NCI-H2081 (cell line): ENCODE measurements around the gene SLC38A10.

Experiments
- DNase-seq, 2 experiments: peaks; one replicate each; lab custom pipeline; 2025; lab: John Stamatoyannopoulos, UW

The SLC38A10 gene

DNA sequence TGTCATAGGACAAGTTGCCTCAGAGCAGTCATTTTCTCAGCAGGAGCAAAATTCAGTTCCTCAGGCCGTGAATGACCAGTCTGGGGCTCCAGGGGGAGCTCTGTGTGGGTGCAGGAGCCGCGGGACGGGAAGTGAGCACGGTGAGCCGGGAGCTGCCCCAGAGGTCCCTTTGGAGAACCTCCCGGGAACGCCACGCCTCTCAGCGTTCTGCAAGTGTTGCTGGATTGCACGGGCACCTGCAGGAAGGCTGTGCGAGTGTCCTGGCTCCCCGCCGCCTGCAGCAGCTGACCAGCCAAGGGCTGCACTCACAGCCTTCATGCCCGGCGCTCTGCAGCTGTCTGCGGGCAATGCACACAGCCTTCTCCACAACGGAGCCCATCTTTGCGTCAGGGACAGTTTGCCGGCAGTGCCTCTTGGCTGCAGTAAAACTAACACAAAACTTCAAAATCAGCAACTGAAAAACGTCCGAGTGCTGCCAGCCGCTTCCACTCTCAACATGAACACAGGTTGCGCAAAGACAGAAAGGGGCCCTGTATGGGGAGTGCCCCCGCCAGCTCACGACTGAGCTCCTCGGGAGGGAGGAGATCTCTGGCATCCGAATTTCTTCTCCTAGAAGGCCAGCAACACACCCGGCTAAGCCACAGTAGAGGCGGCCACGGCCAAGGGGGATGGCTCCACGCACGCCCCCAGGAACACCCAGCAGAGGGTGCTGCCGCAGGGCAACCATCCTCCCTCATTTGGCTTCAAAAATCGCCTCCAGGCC lies 40.0 kb downstream of the SLC38A10 start:
- peak; percentile 90 to 95 for DNase-seq

DNA sequence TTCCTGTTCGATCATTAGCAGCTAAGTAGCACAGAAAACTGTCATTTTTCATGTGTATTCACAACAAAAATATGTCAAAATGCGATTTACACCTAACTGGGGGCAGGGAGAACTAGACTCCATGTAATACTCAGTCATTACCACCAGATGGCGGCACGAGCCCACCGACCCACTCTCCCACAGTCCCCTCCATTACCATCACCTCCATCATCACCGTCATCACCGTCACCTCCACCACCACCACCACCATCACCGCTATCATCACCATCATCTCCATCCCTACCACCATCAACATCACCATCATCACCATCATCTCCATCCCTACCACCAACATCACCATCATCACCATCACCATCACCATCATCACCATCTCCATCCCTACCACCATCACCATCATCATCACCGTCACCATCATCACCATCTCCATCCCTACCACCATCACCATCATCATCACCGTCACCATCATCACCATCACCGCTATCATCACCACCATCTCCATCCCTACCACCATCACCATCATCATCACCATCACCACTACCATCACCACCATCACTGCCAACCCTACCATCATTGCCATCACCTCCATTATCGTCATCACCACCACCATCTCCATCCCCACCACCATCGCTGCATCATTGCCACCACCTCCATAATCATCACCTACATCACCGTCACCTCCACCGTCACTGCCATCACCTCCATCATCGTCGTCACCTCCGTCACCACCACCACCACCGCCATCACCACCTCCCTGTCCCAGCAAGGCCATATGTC lies 41.6 kb downstream of the SLC38A10 start:
- DNase-seq = peak; percentile 22 to 62

DNA sequence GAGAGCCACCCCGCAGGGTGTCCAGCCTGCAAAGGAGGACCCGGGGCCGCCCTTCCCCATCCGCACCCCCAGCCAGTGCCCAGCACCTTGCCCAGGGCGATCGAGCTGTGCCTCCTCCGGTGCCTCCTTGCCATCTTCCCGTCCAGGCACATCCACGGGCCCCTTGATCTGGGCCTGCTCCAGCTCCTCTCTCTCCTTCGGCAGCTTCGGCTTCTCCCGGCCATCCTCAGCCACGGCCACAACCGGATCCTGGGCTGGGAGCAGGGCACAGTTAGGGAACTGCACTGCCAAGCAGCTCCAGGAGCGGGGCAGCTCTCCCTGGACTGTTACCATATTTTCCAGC lies 42.1 kb downstream of the SLC38A10 start:
- no peak for DNase-seq

- DNase-seq = peak; percentile 39 to 66
Measured at GRCh38 chr17:81252326-81252986, 42.7 kb downstream of the SLC38A10 start.

- DNase-seq = peak; percentile 95 to 99
Measured at GRCh38 chr17:81251709-81252301, 43.3 kb downstream of the SLC38A10 start.

GRCh38 chr17:81251094-81251708 lies 43.9 kb downstream of the SLC38A10 start:
- peak; percentile 93 to 98 for DNase-seq

DNA sequence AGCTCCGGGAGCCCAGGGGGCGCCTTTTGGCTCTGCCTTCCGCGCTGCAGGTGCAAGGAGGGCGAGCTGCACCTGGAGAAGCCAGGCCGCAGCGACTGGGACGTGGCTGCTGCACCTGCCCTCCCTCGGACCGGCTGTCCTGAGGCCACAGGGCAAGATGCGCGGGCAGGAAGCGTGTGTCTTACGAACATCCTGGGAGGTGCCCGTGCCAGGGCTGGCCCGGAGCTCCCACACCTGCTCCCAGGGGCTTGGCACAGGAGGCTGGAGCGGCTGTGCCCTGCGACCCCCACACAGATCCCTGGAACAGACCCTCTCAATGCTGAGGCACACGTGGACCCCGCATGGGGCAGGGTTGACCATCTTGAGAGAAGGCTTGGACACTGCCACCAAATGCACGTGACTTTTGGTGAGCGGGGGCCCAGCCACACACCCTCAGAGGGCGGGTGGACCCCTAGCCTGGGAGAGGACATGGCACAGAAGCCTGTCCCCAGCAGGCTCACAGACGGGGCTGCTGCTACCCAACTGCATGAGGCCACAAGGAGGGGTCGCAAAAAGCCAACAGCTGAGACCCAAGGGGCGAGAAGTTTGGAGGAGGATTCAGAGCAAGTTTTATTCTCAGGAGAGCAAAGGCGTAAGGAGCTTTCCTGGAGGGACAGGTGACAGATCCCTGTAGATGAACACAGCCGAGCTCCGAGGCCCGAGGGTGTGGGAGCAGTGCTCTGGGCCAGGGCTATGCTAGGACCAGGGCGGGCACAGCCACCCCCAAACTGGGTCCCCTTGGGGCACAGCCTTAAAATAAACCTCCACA lies 44.6 kb downstream of the SLC38A10 start:
- peak; percentile 64 to 87 for DNase-seq

GRCh38 chr17:81249223-81250040 lies 45.7 kb downstream of the SLC38A10 start:
- DNase-seq = peak in 1 of 2 experiments; percentile 25

DNA sequence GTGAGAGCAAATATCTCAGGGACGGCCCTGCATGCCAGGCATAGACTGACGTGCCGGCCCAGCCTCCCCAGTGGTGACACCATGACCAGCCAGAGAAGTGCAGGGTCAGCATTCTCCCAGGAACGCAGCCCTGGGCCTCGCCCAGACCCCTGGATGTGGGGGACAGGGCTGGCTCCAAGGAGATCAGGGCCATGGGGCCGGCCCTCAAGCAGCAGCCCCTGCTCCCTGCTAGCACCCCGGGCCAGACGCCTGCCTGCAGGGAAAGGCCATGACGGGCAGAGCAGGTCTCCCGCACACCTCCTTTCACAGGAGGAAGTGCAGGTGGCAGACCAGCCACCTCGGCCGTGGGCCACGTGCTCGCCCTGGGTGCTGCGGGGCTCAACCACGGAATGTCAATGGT lies 46.5 kb downstream of the SLC38A10 start:
- no peak for DNase-seq

DNA sequence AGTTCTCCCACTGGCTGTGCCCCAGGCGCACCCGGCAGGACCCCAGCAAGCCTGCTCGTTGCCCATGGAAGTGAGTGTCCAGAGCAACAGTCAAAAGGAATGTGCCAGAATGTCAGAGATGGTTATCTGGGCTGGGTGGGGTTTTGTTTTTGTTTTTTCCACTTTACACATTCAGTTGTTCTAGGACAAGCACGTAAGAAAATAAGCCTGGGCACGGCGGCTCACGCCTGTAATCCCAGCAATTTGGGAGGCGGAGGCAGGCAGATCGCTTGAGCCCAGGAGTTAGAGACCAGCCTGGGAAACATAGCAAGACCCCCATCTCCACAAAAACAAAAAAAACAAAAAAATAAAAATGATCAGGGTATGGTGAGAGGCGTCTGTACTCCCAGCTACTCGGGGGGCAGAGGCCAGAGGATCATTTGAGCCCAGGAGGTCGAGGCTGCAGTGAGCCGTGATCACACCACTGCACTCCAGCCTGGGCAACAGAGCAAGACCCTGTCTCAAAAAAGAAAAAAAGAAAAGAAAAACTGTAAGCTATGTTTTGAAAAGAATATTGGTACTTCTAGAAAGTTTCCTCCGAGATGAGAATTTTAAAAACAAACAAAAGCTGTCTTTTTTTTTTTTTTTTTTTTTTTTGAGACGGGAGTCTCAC lies 47.6 kb downstream of the SLC38A10 start:
- no peak for DNase-seq

DNA sequence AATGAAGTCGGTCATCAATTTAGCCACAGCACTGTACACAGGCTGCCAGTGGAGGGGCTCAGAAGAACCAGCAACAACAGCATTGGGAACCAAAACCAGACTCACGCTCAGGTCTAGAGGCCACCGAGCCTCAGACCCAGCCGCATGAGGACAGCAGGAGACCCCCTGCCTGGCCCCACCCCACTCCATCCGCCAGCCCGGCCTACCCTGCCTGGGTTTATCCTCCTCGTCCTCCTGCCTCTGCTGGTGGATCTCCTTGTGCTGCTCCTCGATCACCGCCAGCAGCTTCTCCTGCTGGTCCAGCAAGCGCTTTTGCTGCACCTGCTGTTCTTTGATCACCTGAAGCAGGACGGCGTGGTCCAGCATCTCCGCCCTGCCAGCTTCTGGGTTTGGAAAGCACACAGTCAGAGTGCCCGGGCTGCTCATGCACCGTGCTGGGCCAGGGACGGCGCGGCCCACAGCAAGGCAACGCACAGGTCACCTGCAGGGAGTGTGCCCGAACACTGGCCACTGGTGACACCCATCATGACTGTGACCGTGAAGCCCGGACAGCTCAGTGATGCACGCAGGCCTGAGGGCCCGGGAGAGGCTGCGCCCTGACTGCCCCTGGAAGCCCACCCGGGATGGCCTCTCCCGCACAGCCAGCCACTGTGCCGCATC lies 48.3 kb downstream of the SLC38A10 start:
- DNase-seq = no peak

DNA sequence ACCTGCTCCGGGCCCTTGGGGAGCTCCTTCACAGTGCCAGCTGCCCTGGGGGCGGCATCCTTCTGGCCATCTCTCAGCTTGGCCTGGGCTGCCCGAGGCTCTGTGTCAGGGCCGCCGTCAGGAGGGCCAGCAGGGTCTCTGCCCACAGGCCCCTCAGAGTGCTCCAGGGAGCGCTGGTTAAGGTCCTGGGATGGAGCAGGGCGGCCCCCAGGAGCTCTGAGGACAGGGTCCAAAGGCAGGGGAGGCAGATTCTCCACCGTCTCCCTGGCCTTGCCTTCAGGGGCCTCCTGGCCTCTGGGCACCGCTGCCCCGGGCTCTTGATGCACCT lies 48.8 kb downstream of the SLC38A10 start:
- DNase-seq = no peak

DNA sequence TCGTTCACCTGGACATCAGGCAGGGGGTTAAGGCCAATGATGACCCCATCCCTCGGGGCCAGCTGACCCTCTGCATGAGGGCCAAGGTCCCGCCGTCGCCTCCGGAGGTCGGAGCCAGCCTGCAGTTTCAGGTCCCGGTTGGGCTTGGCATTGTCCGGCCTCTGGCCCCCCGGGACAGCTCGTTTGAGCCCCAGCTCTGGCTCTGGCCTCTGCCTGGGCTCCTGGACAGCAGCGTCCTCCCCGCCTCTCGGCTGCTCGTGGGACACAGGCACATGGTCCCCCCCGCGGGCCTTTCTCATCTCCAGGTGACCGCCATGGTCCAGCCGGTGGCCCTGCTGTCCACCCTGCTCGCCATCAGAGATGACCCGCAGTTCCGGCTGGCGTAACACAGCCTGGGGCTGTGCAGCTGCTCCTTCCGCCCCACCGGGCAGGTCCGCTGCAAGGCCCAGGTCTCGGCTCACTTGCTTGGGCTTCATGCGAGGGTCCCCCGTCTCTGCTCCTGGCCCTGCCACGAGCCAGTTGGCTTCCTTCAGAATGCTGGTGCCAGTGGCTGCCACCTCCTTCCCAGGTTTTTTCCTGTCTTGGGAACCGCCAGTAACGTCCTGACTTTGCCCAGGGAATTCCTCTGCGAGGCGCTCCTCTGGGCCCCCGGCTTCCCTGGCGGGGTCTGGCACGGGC lies 49.3 kb downstream of the SLC38A10 start:
- no peak for DNase-seq

- no peak for DNase-seq
Measured at GRCh38 chr17:81245024-81245664, 50.0 kb downstream of the SLC38A10 start.

- no peak for DNase-seq
Measured at GRCh38 chr17:81244358-81245023, 50.6 kb downstream of the SLC38A10 start.

- DNase-seq = no peak
Measured at GRCh38 chr17:81243333-81243664, 51.8 kb downstream of the SLC38A10 start.

DNA sequence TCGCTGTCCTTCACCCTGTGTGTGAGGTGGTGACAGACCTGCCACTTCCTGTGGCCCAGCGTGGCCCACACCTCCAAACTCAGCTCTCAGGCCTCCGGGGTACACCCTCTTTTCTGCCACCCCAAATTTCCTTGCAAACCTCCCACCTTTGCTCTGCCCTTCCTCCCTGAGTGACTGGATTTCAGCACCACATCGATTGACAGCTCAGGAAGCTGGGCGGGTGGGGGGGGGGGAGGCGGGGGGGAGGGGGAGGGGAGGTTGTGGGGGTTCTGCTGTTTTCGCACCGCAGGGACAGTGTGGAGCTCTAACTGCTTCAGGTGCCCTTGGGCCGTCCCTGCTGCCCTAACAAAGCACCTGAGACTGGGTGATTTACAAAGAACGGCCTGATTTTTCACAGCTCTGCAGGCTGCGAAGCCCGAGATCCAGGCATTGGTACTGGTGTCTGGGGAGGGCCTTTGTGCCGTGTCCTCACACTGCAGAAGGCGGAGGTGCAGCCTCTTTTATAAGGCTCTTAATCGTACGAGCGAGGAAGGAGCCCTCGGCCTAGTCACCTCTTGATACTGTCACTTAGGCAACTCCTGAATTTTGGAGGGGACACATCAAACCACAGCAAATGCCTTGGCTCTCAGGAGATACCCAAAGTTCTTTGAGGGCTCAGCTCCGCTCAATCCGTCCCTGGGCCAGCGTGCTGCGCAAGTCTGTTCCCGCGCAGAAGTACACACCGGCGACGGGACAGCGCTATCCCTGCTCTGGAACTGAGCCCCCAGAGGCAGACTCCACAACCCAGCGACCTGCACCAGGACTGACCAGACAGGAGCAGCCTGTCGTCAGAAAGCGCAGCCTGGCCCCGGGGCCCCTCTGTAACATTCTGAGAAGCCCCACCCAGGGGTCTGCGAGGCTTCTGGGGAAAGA lies 52.4 kb downstream of the SLC38A10 start:
- no peak for DNase-seq
